ENCODE data around the gene SLC6A12. TPM values are rescaled to one million over a fixed set of nuclear protein-coding genes. Genes with fewer than 3 reads are reported as not detected.

Gene SLC6A12
- total and polyA plus RNA-seq, 3 experiments from 2014 or later, result 0.16 to 0.37 TPM; not detected in 1

- POLR2A ChIA-PET, result no interaction called here
- no peak for DNase-seq
- Mint-ChIP-seq H3K9me3 (no peaks in the 10 kb centered on the region), H3K4me1 (peaks cover 0 to 11% (median 0%) of the 10 kb centered on the region in 3 donors), H3K27me3 (peaks cover 0 to 7% of the 10 kb centered on the region in 2 donors), H3K4me3 (no peak overlapping the region), H3K27ac (no peak overlapping the region), H3K36me3 (no peaks in the 10 kb centered on the region)
- Histone ChIP-seq H3K27me3 (ENCODE audit: insufficient read depth, low read length, poor library complexity, severe bottlenecking) (no peaks in the 10 kb centered on the region), H3K36me3 (ENCODE audit: insufficient read depth, low read length) (no peaks in the 10 kb centered on the region), H3K27ac (ENCODE audit: low read depth, low read length) (no peak overlapping the region), H3K4me3 (ENCODE audit: low read length) (no peak overlapping the region), H3K9me3 (ENCODE audit: low read length) (no peaks in the 10 kb centered on the region), H3K4me1 (ENCODE audit: insufficient read depth, low read length) (no peaks in the 10 kb centered on the region)
- CTCF ChIA-PET, result no interaction called here
Measured at GRCh38 chr12:154058-154457, 59.9 kb downstream of the SLC6A12 start.

GRCh38 chr12:153080-153746 lies 60.7 kb downstream of the SLC6A12 start:
- POLR2A ChIA-PET, result no interaction called here
- H3K9me3 Mint-ChIP-seq, result no peaks in the 10 kb centered on the region
- CTCF ChIA-PET, result no interaction called here
- H3K27ac Mint-ChIP-seq, result no peak overlapping the region
- Histone ChIP-seq H3K27me3 (ENCODE audit: insufficient read depth, low read length, poor library complexity, severe bottlenecking) (no peaks in the 10 kb centered on the region), H3K9me3 (ENCODE audit: low read length) (no peaks in the 10 kb centered on the region), H3K4me1 (ENCODE audit: insufficient read depth, low read length) (no peaks in the 10 kb centered on the region), H3K4me3 (ENCODE audit: low read length) (no peak overlapping the region), H3K27ac (ENCODE audit: low read depth, low read length) (no peak overlapping the region), H3K36me3 (ENCODE audit: insufficient read depth, low read length) (no peaks in the 10 kb centered on the region)
- peaks cover 0 to 11% (median 0%) of the 10 kb centered on the region in 3 donors for H3K4me1 Mint-ChIP-seq
- no peaks in the 10 kb centered on the region for H3K36me3 Mint-ChIP-seq
- DNase-seq, result peak in 2 of 5 donors; percentile 6 to 37
- H3K4me3 Mint-ChIP-seq, result no peak overlapping the region
- peaks cover 0 to 6% of the 10 kb centered on the region in 2 donors for H3K27me3 Mint-ChIP-seq

- Histone ChIP-seq H3K27ac (ENCODE audit: low read depth, low read length) (no peak overlapping the region), H3K27me3 (ENCODE audit: insufficient read depth, low read length, poor library complexity, severe bottlenecking) (no peaks in the 10 kb centered on the region), H3K4me1 (ENCODE audit: insufficient read depth, low read length) (no peaks in the 10 kb centered on the region), H3K4me3 (ENCODE audit: low read length) (no peak overlapping the region), H3K9me3 (ENCODE audit: low read length) (no peaks in the 10 kb centered on the region), H3K36me3 (ENCODE audit: insufficient read depth, low read length) (no peaks in the 10 kb centered on the region)
- no peak for DNase-seq
- Mint-ChIP-seq H3K36me3 (no peaks in the 10 kb centered on the region), H3K9me3 (no peaks in the 10 kb centered on the region), H3K4me1 (peaks cover 0 to 11% (median 0%) of the 10 kb centered on the region in 3 donors), H3K27me3 (peaks cover 0 to 6% of the 10 kb centered on the region in 2 donors), H3K4me3 (no peak overlapping the region), H3K27ac (no peak overlapping the region)
- ChIA-PET CTCF (no interaction called here), POLR2A (no interaction called here)
Measured at GRCh38 chr12:152440-152839, 61.5 kb downstream of the SLC6A12 start.

GRCh38 chr12:151579-151978 lies 62.4 kb downstream of the SLC6A12 start:
- Mint-ChIP-seq H3K27ac (peak overlapping the region in 1 of 8 donors; percentile 47), H3K27me3 (peaks cover 0 to 6% of the 10 kb centered on the region in 2 donors), H3K36me3 (no peaks in the 10 kb centered on the region), H3K4me3 (peak overlapping the region in 1 of 7 donors; percentile 14), H3K4me1 (peaks cover 0 to 11% (median 0%) of the 10 kb centered on the region in 3 donors), H3K9me3 (no peaks in the 10 kb centered on the region)
- Histone ChIP-seq H3K4me1 (ENCODE audit: insufficient read depth, low read length) (no peaks in the 10 kb centered on the region), H3K27ac (ENCODE audit: low read depth, low read length) (no peak overlapping the region), H3K27me3 (ENCODE audit: insufficient read depth, low read length, poor library complexity, severe bottlenecking) (no peaks in the 10 kb centered on the region), H3K9me3 (ENCODE audit: low read length) (no peaks in the 10 kb centered on the region), H3K4me3 (ENCODE audit: low read length) (no peak overlapping the region), H3K36me3 (ENCODE audit: insufficient read depth, low read length) (no peaks in the 10 kb centered on the region)
- CTCF ChIA-PET, result no interaction called here
- no peak for DNase-seq
- POLR2A ChIA-PET, result no interaction called here

GRCh38 chr12:148676-149416 lies 65.1 kb downstream of the SLC6A12 start:
- no peak overlapping the region for H3K27ac Mint-ChIP-seq
- Histone ChIP-seq H3K27ac (ENCODE audit: low read depth, low read length) (no peak overlapping the region), H3K27me3 (ENCODE audit: insufficient read depth, low read length, poor library complexity, severe bottlenecking) (no peaks in the 10 kb centered on the region), H3K4me1 (ENCODE audit: insufficient read depth, low read length) (peaks cover 3% of the 10 kb centered on the region), H3K36me3 (ENCODE audit: insufficient read depth, low read length) (no peaks in the 10 kb centered on the region), H3K4me3 (ENCODE audit: low read length) (no peak overlapping the region), H3K9me3 (ENCODE audit: low read length) (no peaks in the 10 kb centered on the region)
- H3K4me3 Mint-ChIP-seq, result no peak overlapping the region
- peaks cover 3 to 19% (median 6%) of the 10 kb centered on the region in 3 donors for H3K4me1 Mint-ChIP-seq
- POLR2A ChIA-PET, result no interaction called here
- no peaks in the 10 kb centered on the region for H3K36me3 Mint-ChIP-seq
- peaks cover 0 to 6% of the 10 kb centered on the region in 2 donors for H3K27me3 Mint-ChIP-seq
- DNase-seq, result no peak
- no peaks in the 10 kb centered on the region for H3K9me3 Mint-ChIP-seq
- CTCF ChIA-PET, result interaction anchor here (1.5 kb wide), 1 partner anchor 10 kb away, joined by 3 read pairs; no protein-coding TSS in a partner anchor

- Histone ChIP-seq H3K27me3 (ENCODE audit: insufficient read depth, low read length, poor library complexity, severe bottlenecking) (no peaks in the 10 kb centered on the region), H3K27ac (ENCODE audit: low read depth, low read length) (no peak overlapping the region), H3K9me3 (ENCODE audit: low read length) (no peaks in the 10 kb centered on the region), H3K4me3 (ENCODE audit: low read length) (no peak overlapping the region), H3K4me1 (ENCODE audit: insufficient read depth, low read length) (peaks cover 3% of the 10 kb centered on the region), H3K36me3 (ENCODE audit: insufficient read depth, low read length) (no peaks in the 10 kb centered on the region)
- Mint-ChIP-seq H3K9me3 (no peaks in the 10 kb centered on the region), H3K4me3 (no peak overlapping the region), H3K27me3 (peaks cover 5% of the 10 kb centered on the region in 2 donors), H3K36me3 (no peaks in the 10 kb centered on the region), H3K4me1 (peaks cover 3 to 8% (median 6%) of the 10 kb centered on the region in 3 donors), H3K27ac (peak overlapping the region in 1 of 8 donors; percentile 33)
- POLR2A ChIA-PET, result no interaction called here
- no peak for DNase-seq
- CTCF ChIA-PET, result no interaction called here
Measured at GRCh38 chr12:147242-147641, 66.7 kb downstream of the SLC6A12 start.

GRCh38 chr12:145369-145960 lies 68.5 kb downstream of the SLC6A12 start:
- H3K4me3 ChIP-seq (ENCODE audit: low read length), result no peak overlapping the region
- Mint-ChIP-seq H3K9me3 (no peaks in the 10 kb centered on the region), H3K36me3 (no peaks in the 10 kb centered on the region), H3K27me3 (peaks cover 7 to 17% of the 10 kb centered on the region in 2 donors), H3K4me1 (peaks cover 3 to 9% (median 8%) of the 10 kb centered on the region in 3 donors), H3K4me3 (no peak overlapping the region), H3K27ac (peak overlapping the region in 2 of 8 donors; percentile 55 to 82)
- H3K36me3 ChIP-seq (ENCODE audit: insufficient read depth, low read length), result no peaks in the 10 kb centered on the region
- H3K9me3 ChIP-seq (ENCODE audit: low read length), result no peaks in the 10 kb centered on the region
- no peak overlapping the region for H3K27ac ChIP-seq (ENCODE audit: low read depth, low read length)
- H3K27me3 ChIP-seq (ENCODE audit: insufficient read depth, low read length, poor library complexity, severe bottlenecking), result no peaks in the 10 kb centered on the region
- ChIA-PET POLR2A (no interaction called here), CTCF (no interaction called here)
- peaks cover 3% of the 10 kb centered on the region for H3K4me1 ChIP-seq (ENCODE audit: insufficient read depth, low read length)
- no peak for DNase-seq

GRCh38 chr12:144650-145284 lies 69.2 kb downstream of the SLC6A12 start:
- Histone ChIP-seq H3K4me1 (ENCODE audit: insufficient read depth, low read length) (peaks cover 3% of the 10 kb centered on the region), H3K27ac (ENCODE audit: low read depth, low read length) (no peak overlapping the region), H3K27me3 (ENCODE audit: insufficient read depth, low read length, poor library complexity, severe bottlenecking) (no peaks in the 10 kb centered on the region), H3K4me3 (ENCODE audit: low read length) (no peak overlapping the region), H3K9me3 (ENCODE audit: low read length) (no peaks in the 10 kb centered on the region), H3K36me3 (ENCODE audit: insufficient read depth, low read length) (no peaks in the 10 kb centered on the region)
- no peak for DNase-seq
- peaks cover 3 to 13% (median 11%) of the 10 kb centered on the region in 3 donors for H3K4me1 Mint-ChIP-seq
- no peak overlapping the region for H3K4me3 Mint-ChIP-seq
- peaks cover 14 to 24% of the 10 kb centered on the region in 2 donors for H3K27me3 Mint-ChIP-seq
- H3K36me3 Mint-ChIP-seq, result no peaks in the 10 kb centered on the region
- POLR2A ChIA-PET, result no interaction called here
- no peaks in the 10 kb centered on the region for H3K9me3 Mint-ChIP-seq
- no peak overlapping the region for H3K27ac Mint-ChIP-seq
- CTCF ChIA-PET, result no interaction called here
